Measurements from ENCODE around the gene TPP1. TPM values are rescaled to one million over a fixed set of nuclear protein-coding genes. Genes with fewer than 3 reads are reported as not detected.

Gene TPP1
- total and polyA plus RNA-seq, 9 of the 15 experiments (the other 6 are each of a cell fraction or from before 2014, with no cell fraction given) = 7.5 to 75.8 (median 15.7) TPM

DNA sequence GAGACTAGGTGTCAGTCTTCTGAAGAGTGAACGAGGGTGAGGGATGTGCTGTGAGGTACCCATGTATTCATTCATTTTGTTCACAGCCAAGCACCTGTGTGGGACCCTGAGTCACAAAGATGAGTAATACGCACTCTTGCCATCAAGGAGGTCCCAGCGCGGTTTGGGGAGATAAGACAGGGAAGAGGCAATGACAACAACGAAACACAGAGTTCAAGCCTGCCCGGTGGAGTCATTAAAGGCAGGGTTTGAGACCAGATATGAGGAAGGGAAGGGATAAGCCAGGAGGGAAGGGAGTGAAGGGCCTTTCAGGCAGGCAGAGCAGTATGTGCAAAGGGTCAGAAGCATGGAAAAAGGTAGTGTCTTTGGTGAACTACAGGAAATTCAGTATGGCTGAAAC lies 31.8 kb upstream of the TPP1 start (continued):
- TF ChIP-seq, protein P1, sequence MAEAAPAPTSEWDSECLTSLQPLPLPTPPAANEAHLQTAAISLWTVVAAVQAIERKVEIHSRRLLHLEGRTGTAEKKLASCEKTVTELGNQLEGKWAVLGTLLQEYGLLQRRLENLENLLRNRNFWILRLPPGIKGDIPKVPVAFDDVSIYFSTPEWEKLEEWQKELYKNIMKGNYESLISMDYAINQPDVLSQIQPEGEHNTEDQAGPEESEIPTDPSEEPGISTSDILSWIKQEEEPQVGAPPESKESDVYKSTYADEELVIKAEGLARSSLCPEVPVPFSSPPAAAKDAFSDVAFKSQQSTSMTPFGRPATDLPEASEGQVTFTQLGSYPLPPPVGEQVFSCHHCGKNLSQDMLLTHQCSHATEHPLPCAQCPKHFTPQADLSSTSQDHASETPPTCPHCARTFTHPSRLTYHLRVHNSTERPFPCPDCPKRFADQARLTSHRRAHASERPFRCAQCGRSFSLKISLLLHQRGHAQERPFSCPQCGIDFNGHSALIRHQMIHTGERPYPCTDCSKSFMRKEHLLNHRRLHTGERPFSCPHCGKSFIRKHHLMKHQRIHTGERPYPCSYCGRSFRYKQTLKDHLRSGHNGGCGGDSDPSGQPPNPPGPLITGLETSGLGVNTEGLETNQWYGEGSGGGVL (CRISPR knock-in tag; IDR thresholded peaks at IDR 0.05) = no peak
- TF ChIP-seq FUS (optimal IDR thresholded peaks at IDR 0.05; ENCODE audit: low read depth, low read length) (no peak), CBFA2T3 (IDR thresholded peaks at IDR 0.05) (peak; percentile 89), HDAC1 (IDR thresholded peaks at IDR 0.05) (peak in 1 of 2 experiments; percentile 75; a peak in 2 of 4 replicates), BRCA1 (IDR thresholded peaks at IDR 0.05) (no peak), BRCA1 (CRISPR knock-in tag; IDR thresholded peaks at IDR 0.05) (no peak), GATAD2A (IDR thresholded peaks at IDR 0.05) (0 out of 2 replicates have a peak, but pooled peaks have one; percentile 23), HOXB6 (CRISPR knock-in tag; IDR thresholded peaks at IDR 0.05; ENCODE audit: borderline replicate concordance) (no peak), MCM7 (IDR thresholded peaks at IDR 0.05) (no peak), ZNF384 (IDR thresholded peaks at IDR 0.05; ENCODE audit: low read depth, low read length) (no peak), POLR2AphosphoS5 (IDR thresholded peaks at IDR 0.05; ENCODE audit: control insufficient read depth, insufficient read depth, low read depth, low read length) (peak; percentile 42; the same call in 1 of the 2 replicates), NCOA4 (IDR thresholded peaks at IDR 0.05; ENCODE audit: partially characterized antibody) (no peak), ETV6 (IDR thresholded peaks at IDR 0.05; ENCODE audit: borderline replicate concordance in 1 of 2, low read depth in 2 of 2, low read length in 1 of 2) (no peak), ETV6 (CRISPR knock-in tag; IDR thresholded peaks at IDR 0.05; ENCODE audit: borderline replicate concordance) (no peak), KDM1A (IDR thresholded peaks at IDR 0.05) (peak; percentile 46 to 53; a peak in 1 of 4 replicates), ZEB2 (IDR thresholded peaks at IDR 0.05) (peak; percentile 95), RCOR1 (IDR thresholded peaks at IDR 0.05; ENCODE audit: borderline replicate concordance in 1 of 2, low read depth in 2 of 2, low read length in 2 of 2) (peak in 1 of 2 experiments; percentile 85; a peak in 2 of 4 replicates), DACH1 (IDR thresholded peaks at IDR 0.05; ENCODE audit: partially characterized antibody) (no peak), TEAD2 (tag; IDR thresholded peaks at IDR 0.05) (no peak), TSC22D4 (tag; IDR thresholded peaks at IDR 0.05) (no peak), ZNF668 (CRISPR knock-in tag; IDR thresholded peaks at IDR 0.05) (no peak), TCF3 (CRISPR knock-in tag; IDR thresholded peaks at IDR 0.05) (peak; percentile 79), MTA2 (IDR thresholded peaks at IDR 0.05; ENCODE audit: low read depth) (peak; percentile 64; the same call in 1 of the 2 replicates)
- TF ChIP-seq, protein P2, sequence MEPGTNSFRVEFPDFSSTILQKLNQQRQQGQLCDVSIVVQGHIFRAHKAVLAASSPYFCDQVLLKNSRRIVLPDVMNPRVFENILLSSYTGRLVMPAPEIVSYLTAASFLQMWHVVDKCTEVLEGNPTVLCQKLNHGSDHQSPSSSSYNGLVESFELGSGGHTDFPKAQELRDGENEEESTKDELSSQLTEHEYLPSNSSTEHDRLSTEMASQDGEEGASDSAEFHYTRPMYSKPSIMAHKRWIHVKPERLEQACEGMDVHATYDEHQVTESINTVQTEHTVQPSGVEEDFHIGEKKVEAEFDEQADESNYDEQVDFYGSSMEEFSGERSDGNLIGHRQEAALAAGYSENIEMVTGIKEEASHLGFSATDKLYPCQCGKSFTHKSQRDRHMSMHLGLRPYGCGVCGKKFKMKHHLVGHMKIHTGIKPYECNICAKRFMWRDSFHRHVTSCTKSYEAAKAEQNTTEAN (CRISPR knock-in tag; IDR thresholded peaks at IDR 0.05) = no peak
- TF ChIP-seq, protein P3, sequence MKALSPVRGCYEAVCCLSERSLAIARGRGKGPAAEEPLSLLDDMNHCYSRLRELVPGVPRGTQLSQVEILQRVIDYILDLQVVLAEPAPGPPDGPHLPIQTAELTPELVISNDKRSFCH (CRISPR knock-in tag; IDR thresholded peaks at IDR 0.05) = no peak
- TF ChIP-seq, protein P3 (tag; IDR thresholded peaks at IDR 0.05) = no peak
- TF ChIP-seq, protein P4, sequence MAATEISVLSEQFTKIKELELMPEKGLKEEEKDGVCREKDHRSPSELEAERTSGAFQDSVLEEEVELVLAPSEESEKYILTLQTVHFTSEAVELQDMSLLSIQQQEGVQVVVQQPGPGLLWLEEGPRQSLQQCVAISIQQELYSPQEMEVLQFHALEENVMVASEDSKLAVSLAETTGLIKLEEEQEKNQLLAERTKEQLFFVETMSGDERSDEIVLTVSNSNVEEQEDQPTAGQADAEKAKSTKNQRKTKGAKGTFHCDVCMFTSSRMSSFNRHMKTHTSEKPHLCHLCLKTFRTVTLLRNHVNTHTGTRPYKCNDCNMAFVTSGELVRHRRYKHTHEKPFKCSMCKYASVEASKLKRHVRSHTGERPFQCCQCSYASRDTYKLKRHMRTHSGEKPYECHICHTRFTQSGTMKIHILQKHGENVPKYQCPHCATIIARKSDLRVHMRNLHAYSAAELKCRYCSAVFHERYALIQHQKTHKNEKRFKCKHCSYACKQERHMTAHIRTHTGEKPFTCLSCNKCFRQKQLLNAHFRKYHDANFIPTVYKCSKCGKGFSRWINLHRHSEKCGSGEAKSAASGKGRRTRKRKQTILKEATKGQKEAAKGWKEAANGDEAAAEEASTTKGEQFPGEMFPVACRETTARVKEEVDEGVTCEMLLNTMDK (IDR thresholded peaks at IDR 0.05; ENCODE audit: borderline replicate concordance, insufficient read depth, low read depth, low read length, poor library complexity, severe bottlenecking) = no peak

All from K562 (cell line).